LNCAP (cell line): Measurements from ENCODE around the gene PRC1.

Experiments used
- TF ChIP-seq, protein P1 (sequence below): fragments of 450-650 bp; IDR thresholded peaks from 2 replicates; pipeline ENCODE4 v1.5.1; 2017; ENCODE audit warnings: mild to moderate bottlenecking

PRC1 gene

DNA sequence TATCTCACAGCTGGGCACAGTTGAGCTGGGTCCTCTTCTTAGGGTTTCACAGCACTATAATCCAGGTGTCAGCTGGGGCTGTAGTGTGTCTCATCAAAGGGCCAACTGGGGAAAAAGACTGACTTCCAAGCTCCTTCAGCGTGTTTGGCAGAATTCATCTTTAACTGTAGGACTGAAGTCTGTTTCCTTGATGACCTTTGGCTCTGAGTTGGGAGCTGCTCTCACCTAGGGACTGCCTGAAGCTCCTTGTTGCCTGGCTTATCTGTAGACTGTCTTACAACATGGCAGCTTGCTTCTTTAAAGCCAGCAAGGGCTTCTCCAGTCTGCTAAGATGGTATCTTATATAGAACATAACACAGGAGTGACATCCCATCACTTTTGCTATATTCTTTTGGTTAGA, 33.3 kb upstream of the PRC1 start:
- TF ChIP-seq, protein P1, sequence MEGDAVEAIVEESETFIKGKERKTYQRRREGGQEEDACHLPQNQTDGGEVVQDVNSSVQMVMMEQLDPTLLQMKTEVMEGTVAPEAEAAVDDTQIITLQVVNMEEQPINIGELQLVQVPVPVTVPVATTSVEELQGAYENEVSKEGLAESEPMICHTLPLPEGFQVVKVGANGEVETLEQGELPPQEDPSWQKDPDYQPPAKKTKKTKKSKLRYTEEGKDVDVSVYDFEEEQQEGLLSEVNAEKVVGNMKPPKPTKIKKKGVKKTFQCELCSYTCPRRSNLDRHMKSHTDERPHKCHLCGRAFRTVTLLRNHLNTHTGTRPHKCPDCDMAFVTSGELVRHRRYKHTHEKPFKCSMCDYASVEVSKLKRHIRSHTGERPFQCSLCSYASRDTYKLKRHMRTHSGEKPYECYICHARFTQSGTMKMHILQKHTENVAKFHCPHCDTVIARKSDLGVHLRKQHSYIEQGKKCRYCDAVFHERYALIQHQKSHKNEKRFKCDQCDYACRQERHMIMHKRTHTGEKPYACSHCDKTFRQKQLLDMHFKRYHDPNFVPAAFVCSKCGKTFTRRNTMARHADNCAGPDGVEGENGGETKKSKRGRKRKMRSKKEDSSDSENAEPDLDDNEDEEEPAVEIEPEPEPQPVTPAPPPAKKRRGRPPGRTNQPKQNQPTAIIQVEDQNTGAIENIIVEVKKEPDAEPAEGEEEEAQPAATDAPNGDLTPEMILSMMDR: no peak

DNA sequence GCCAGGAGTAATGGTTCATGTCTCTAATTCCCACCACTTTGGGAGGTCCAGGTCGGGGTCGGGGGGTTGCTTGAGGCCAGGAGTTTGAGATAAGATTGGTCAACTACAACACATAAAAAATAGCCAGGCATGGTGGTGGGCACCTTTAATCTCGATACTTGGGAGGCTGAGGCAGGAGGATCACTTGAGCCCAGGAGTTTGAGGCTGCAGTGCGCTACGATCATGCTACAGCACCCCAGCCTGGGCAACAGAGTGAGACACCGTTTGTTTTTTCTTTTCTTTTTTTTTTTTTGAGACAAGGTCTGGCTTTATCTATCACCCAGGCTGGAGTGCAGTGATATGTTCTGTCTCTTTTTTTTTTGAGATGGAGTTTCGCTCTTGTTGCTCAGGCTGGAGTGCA, 29.4 kb upstream of the PRC1 start:
- TF ChIP-seq, protein P1: no peak

DNA sequence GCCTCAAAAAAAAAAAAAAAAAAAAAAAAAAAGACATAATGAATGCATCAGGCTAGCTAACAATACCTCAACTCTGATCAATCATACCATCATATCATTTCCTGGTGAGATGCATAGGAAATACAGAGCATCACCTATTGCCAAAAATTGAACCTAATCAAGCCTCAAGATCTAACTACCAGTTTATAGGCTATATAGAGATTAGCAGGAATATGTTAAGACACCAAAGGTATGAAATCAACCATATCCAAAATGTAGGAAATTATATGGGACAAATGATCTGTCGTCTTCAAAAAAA, 28.4 kb upstream of the PRC1 start:
- TF ChIP-seq, protein P1: no peak

DNA sequence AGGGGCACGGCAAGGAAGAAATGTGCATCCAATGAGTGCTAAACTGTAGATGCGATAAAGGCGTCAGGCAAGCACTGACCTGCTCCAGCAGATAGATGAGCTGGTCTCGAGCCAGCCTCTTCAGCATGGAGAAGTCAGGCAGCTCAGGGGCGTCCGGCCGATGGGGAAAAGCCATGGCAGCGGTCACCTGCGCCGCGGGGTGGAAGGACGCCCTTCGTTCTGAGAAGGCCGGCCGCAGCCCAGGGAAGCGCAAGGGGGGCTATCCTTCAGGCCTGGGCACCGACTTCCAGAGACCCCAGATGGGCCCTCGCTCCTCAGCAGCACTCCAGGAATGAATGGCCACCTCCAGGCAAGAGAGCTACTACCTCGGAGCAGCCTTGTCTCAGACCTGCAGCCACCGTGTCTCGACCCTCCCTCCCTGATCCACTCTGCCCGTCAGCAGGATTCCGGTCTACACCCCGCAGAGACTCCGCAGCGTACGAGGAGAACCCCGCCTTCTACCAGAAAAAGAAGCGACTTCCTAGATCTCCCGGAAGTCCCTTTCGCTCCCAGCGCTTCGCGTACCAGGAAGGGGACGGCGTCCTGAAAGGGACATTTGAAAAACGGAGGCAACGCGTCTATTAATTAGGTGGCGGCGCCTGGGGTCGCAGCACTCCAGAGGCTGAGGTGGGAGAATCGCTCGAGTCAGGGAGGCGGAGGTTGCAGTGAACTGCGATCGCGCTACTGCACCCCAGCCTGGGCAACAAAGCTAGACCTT, 27.9 kb upstream of the PRC1 start, which contains the start of gene VPS33B:
TSS of gene VPS33B (minus strand) at position 520 of the 757 bp plus-strand sequence. CDS start at position 175, 345 bp downstream.
- TF ChIP-seq, protein P1: no peak

DNA sequence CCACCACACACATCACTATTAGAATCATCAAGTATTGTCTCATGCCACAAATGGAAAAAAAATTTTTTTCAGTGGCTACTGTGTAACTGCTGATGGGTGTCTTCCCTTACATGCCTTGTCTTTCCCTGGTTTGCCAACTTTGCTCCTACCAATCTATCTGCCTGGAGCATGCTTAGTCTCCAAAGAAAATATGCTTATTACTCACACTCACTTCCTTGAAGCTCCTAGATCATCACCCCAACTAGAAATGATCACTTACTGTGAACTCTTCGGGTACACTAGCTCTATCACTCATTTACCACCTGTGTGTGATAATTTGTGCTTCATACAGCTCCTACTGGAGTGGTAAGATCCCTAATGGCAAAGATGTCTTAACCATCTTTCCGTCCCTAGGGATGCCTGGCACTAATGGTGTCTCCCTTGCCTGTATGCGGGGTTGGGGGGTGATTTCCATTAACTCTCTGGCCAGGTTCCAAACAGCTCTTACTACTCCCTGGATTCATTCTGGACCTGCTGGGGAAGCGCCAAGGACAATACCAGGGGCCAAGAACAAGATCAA, 27.3 kb upstream of the PRC1 start:
- TF ChIP-seq, protein P1: no peak

DNA sequence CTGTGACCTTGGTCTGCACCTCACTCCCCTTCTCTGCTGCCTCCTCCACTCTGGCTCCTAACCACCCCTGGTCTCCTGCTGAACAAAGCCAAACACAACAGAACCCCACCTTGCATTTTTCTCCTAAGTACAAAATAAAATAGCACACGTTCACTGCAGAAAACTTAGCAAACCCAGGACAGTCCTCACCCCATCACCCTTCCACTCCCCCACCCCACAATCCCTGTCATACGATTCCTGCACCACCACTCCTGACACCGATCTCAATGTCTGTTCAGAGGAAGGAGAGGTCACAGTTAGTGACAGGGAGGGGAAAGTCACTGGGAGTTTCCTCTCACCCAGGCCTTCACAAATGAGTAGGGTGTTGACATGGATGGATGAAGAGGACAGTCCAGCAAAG, 23.8 kb upstream of the PRC1 start:
- TF ChIP-seq, protein P1: no peak

DNA sequence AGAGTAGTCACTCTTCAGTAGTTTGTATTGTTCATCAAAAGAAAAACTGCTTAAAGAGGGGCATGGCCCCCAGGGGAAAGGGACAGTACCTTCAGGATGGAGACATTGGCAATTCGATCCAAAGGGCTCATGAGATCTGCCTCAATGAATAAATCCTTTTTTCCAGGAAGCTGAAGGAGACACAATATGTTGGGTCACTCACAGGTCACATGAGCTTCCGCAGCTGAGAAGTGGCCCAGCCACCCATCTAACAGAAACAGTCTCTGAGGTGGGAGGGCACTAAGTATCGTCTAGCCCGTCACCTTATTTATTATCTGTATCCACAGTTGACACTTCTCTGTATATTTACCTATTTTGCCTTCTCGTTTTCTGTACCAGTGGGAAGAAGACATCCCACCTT, 23.4 kb upstream of the PRC1 start:
- TF ChIP-seq, protein P1: no peak
